HG03064 (cell line): ENCODE measurements around the gene CYP2W1.

ENCODE experiments used
- ATAC-seq: cut with Tn5 transposase; IDR thresholded peaks from one replicate; pipeline ENCODE4 v1.9.1; 2021; ENCODE audit warnings: low read depth; ENCODE audit not compliant: unreplicated experiment

Gene CYP2W1

DNA sequence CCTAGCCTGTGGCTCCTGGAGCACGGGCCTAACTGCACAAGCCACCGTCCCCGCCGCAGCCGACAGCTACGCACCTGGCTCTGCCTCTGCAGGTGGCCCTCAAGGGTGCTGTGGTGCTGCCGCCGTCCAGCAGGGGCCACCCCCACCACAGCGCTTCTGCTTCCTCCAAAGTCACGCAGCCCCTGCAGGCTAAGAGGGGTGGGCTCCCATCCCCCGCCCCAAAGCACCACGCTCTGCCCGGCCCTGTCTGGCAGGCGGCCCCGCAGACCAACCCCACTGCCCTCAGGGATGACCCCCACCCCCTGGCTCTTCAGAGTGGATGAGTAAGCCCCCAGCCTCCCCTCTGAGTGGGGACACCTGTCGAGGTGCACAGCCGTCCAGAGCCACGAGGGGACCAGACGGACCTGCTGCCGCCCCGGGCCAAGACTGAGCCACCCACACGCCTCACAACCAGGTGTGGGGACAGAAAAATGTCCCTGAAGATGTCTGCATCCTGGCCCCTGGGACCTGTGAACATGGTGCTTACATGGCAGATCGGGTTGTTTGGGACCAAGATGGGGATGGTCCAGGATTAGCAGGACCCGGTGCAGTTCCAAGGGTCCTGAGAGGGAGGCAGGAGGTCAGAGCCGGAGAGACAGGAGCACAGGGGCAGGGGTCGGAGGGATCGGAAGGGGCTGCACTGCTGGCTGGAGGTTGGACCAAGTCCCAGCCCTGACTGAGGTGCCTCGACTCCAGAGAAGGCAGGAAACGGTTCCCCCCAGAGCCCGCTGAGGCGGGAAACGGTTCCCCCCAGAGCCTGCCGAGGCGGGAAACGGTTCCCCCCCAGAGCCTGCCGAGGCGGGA is 19.5 kb upstream of the CYP2W1 start:
- ATAC-seq: no peak

DNA sequence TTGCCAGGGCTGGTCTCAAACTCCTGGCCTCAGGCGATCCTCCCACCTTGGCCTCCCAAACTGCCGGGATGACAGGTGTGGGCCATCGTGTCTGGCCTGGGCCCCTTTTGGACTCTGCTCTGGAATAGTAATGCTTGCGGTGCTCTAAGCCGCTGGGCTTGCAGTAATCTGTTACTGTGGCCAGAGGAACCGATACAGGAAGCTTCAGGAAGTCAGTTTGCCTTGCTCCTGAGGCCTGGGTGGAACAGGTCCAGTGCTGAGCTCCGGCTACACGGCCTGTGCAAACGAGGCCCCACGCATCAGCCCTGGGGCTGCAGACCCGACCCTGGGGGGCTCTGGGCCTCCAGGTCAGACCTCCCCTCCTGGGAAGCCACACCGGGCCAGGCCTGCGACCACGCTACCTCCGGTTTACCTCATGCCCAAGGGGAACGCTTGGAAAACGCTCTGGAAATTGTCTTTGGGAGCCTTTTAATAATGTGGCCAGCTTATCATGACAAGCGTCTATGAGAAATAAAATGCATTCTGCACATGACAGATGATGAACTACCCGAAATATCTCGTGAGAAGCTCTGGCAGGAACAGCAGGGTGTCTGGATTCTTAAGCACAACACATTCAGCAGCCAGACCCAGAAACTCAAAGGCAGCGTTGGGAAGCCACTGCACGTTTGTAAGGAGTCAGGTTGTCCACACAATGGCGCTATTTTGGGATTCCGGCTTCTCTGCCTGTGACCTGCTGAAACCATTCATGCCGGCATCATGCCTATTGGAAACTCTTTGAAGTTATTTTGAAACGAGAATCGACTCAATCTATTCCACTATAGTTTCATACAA is 18.4 kb upstream of the CYP2W1 start:
- ATAC-seq: no peak

DNA sequence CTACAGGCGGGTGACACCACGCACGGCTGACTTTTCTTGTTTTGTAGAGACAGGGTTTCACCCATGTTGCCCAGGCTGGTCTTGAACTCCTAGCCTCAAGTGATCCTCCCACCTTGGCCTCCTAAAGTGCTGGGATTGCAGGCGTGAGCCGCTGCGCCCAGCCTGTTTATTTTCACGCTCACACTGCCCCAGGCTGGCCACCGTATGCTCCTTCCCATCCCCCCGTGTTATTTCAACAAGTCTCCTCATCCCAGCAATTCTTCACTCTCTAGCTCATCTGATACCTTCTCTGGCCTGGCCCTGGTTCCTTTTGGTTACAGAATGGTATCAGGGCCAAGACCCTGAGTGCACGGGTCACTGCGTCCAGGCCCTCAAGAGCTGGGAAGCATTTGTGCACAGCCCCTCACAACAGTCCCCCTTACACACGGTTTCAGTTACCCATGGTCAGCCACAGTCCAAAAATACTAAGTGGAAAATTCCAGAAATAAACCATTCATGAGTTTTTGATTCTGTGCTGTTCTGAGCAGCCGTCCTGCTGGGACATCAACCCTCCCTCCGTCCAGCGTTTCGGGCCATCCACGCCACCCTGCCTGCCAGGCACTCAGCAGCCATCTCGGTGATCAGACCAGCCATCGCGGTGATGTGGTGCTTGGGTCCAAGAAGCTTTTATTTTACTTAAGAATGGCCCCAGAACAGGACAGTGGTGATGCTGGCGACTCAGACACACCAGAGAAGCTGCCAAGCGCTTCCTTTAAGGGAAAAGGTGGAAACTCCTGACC is 16.5 kb upstream of the CYP2W1 start:
- ATAC-seq: no peak

DNA sequence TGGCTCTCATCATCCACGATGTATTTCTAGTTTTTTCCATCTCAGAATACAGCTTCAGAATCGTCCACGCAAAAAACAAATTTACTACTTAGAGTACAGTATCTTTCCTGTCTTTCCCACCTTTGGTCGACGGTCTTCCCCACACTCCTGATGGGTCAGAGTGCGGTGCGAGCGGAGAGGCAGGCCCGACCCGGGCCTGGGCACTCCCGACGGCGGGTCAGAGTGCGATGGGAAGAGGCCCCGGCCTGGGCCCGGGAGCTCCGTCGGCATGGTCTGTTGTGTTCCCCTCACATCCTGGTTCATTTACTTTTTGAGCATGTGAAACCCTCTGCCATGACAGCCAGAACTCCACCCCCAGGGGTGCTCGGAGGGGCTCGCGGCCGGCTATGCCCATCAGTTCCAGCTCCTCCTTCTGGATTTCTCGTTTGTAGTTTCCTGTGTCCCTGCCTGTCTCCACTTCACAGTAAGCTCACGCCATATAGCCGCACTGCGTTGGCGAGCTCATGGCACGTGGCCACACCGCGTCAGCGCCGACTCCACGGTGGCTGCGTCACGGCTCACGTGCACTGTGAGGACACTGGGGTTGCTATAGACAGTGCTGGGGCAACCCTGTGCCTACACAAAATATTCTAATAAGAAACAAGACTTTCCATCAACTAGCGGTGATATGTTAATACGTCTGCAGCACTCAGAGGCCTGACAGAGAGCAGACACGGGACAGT is 15.5 kb upstream of the CYP2W1 start:
- no peak for ATAC-seq

DNA sequence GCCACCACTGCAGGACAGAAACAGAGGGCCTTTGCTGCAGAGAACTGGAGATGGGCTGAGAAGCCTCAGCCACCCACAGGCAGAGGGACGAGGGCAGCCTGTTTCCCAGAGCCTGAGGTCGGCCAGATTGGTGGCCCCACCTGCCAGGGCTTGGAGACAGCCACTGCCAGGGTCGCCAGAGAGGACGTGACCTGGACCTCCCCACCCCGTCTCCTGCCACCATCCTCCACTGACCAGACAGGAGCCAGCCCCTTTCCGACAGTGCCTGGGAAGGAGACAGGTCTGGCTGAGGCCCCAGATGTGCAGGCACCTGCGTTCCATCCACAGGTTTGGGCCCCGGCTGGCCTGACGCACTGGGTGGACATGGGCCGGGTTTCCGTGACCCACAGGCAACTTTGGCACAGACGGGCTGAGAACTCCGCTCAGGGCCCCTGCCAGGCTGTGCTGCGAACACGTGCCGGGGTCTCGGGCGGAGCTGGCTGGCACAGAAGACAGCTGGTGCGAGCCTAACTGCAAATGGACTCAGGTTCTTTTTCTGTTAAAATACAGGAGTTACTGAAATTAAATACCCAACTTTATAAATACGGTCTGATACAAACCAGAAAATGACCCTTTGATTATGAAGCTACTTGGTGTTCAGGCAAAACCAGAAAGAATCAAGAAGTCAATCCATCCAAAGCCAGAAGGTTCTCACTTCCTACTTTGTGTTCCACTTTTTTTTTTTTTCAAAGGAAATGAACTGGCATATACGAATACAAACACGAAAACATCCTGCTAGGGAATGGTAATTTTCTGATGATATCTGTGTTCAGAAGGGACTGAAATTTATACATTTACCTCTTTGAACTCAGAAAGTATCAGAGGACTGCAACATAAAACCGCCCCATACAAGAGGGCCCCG is 14.5 kb upstream of the CYP2W1 start:
- no peak for ATAC-seq

DNA sequence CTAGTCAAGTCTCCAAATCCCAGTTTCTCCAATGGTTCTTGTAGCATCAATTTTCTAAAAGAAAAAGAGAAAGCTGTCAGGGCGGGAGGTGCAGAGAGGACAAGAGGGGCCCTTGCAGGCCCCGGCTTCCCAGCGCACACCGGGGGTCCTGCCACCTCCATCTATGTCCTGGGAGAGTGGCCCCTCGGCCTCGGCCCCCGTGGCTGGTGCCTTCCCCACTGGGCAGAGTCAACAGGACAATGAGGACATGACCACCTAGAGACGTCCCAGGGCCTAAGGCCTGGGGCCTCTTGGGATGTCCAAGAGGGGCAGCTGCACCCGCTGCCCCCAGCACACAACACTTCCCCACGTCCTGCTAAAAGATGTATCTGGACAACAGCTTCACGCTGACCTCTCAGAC is 13.6 kb upstream of the CYP2W1 start:
- no peak for ATAC-seq

DNA sequence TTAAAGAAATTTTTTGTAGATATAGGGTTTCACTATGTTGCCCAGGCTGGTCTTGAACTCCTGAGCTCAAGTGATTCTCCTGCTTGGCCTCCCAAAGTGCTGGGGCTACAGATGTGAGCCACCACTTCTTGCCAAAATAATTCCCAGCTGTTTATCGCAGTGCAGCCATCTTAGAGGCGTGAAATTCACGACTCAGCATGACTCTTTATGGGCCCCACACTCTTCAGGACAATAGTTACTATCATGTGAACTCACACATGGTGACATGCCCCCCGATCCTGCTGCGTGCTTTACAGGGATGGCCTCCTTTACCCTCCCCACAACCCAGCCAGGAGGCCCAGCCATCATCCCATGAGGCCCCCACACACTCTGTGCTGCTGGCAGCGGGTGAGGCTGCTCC is 12.2 kb upstream of the CYP2W1 start:
- no peak for ATAC-seq

DNA sequence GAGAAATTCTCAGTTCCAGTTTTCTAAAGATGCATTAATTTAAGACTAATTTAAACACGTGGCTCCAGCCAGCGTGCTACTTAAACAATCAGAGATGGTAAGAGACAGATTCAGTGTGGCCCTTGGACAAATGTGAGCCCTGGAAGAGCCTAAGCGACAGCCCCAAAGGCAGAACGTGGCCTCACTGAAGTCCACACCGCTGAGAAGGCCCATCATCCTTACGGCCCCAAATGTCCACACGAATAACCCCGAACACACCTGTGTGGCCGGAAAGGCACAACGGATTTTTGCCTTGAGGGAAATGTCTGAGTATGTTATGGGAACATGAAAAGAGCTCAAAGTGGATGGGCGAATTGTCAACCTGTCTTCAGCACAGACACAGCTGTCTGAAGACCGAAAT is 10.9 kb upstream of the CYP2W1 start:
- no peak for ATAC-seq

DNA sequence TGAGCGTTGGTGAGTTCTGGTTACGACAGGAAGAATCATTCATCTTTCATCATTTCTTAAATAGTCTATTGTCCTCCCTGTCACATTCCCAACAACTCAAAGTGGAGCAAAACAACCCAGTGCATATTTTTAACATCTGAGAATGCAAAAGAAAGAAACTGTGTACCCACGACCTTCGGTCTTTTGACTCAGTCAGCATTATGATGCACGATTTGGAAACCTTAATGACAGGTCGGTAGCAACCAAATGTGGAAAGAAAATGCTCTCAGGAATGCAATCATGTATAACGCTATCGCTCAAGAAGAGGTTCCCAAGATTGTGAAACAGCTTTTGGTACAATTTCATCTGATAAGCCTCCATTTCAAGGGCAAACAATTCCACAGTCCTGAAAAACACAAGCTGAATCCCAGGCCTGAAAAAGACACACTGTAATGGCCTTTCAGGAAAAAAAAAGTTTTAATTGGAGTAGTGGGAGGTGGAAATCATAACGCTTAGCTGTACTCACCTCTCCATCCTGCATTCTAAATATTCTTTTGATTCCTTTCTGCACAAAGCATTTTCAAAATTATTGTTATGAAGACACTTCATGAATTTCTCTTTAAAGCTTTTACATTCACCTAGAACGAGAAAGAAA is 10.2 kb upstream of the CYP2W1 start:
- no peak for ATAC-seq

DNA sequence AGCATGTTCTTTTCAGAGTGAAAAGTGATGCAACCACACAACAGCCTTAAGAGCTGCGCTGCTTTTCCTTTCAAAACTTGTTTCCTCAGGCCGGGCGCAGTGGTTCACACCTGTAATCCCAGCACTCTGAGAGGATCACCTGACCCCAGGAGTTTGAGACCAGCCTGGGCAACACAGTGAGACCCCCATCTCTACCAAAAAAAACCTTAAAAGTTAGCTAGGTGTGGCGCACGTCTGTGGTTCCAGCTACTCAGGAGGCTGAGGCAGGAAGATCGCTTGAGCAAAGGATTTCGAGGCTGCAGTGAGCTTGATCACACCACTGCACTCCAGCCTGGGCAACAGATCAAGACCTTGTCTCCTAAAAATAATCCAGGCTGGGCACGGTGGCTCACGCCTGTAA is 9.7 kb upstream of the CYP2W1 start:
- no peak for ATAC-seq

DNA sequence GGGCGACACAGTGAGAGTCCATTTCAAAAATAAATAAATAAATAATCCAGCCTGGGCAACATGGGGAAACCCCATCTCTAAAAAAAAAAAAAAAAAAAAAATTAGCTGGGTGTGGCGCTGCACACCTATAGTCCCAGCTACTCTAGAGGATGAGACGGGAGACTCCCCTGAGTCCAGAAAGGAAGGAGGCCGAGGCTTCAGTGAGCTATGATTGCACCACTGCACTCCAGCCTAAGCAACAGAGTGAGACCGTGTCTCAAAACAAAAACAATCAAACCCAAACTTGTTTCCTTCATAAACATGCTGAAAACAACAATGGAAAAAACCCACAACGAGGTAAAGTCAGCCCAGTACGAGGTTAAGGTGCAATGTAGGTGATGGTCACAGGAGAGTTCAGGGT is 8.8 kb upstream of the CYP2W1 start:
- ATAC-seq: no peak

DNA sequence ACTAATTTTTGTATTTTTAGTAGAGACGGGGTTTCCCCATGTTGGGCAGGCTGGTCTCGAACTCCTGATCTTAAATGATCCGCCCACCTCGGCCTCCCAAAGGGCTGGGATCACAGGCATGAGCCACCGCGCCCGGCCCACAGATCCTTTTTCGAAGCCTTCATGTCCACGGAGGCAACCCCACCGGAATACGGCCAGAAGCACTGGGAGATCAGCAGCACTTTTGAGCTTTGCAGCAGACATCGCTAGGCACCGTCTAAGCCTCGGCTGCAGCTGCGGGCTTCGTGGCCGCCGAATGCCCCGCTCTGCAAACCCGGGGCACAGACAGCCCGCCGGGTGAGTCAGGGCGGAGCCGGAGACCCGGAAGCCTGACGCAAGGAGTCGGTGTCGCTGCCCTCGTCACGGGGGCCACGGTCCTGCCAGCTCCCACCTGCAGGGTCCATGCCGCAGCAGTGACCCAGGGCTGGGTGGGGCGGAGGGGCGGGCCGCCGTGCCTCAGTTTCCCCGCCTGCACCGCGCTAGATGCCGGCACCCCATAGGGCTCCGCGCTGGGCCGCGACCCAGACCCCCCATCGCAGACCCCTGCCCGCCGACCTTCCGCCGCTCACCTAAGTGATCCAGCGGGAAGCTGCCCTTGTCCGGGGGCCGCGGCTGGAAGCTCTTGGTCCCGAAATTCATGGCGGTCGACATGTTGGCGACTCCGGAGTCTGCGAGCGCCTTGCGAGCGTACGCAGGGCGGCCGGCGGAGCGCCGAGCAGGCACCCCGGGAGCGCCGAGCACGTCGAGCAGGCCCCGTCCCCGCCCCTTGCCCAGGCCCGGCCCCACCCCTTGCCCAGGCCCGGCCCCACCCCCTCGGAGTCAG is 7.9 kb upstream of the CYP2W1 start, which contains the start of gene COX19:
COX19 (minus strand) TSS at position 730 of the 862 bp plus-strand sequence; CDS start at position 690, 40 bp downstream.
- ATAC-seq: peak; percentile 69

DNA sequence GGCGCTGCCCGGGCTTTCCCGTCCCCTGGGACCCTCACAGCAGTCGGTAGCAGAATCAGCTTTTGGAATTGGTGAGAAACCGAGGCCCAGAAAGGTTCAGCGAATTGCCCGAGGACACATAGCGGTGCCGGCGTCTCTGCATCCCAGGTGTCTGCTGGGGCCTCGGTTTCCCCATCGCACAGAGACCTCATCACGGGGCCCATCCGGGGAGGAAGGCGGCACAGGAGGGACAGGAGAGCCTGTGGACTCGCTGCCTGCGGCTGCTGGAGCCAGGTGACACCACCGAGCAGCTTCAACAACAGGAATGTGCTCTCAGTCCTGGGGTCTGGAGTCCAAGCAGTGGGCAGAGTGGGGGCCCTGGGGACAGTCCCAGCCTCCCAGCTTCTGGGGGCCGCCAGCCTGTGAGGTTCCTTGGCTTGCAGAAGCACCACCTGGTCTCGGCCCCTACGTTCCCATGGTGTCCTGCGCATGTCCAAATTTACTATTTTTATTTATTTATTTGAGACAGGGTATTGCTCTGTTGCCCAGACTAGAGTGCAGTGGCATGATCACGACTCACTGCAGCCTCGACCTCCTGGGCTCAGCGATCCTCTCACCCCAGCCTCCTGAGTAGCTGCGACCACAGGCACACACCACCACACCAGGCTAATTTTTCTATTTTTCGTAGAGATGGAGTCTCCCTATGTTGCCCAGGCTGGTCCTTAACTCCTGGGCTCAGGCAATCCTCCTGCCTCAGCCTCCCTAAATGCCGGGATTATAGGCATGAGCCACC is 7.1 kb upstream of the CYP2W1 start:
- ATAC-seq: no peak

DNA sequence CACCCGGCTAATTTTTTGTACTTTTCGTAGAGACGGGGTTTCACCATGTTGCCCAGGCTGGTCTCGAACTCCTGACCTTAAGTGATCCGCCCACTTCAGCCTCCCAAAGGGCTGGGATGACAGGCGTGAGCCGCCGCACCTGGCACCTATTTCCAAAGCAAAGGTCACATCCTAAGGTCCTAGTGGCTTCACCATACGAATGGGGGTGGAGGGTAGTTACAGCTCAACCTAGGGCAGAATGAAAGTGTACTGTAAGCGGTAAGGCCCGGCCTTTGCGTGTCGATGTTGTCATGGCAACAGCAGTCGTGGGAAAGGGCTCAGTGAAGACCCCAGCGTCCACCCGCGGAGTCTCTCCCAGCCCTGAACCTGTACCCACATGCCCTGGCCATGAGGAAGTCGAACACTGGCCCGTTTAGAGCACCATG is 6.1 kb upstream of the CYP2W1 start:
- no peak for ATAC-seq

DNA sequence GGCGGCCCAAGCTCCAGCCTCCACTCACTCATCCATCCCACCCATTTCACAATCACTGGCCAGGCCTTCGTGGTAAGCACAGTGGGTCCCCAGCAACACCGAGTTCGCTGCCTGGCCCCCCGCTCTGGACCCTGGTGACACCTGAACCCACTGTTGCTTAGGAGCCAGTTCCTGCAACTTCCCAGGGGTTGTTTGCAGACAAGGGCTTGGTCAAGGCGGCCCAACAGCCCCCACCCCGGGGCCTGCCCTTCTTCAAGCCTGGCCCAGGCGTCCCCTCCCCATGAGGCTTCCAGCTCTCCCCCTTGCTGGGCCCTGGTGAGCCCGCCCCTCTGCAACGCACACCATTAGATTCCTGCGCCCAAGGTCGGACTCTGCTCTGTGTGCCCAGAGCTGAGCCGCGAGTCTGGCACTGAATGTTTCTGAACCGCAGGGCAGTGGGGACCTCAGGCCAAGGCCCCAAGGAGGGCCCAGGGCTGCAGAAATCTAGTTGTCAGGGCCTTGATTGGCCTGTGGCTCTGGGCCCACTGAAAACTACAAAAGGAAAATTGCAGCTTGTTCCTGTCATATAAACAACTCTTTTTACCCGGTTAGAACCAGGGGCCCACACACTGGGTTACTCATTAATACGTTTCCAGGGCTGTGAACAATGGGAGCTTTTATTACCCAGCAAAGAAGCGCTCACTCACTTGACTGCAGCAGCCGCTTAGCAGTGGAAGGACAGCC is 5.5 kb upstream of the CYP2W1 start:
- no peak for ATAC-seq

DNA sequence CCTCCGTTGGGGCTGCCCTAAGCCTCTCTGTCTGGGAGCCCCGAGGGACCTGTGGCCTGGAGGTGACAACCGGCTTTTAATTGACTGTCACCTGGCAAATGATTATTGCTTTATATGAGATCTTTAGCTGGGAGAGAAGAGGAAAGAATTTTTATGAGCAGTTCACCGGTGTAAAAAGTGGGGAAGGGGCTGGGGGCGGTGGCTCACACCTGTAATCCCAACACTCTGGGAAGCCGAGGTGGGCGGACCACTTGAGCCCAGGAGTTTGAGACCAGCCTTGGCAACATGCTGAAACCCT is 5.0 kb upstream of the CYP2W1 start:
- no peak for ATAC-seq
